Measurements from ENCODE around the gene ARHGEF1. TPM values are rescaled to one million over a fixed set of nuclear protein-coding genes. Genes with fewer than 3 reads are reported as not detected.
A peak's percentile ranks its signal among the peaks of the same experiment; 100 is the strongest.
"Not testable (repeated sequence)": the region's sequence is repeated elsewhere in the genome, so short reads cannot be mapped to it uniquely, and the experiment has no call there.

The ARHGEF1 gene
- total and polyA plus RNA-seq, 2 donors (not counting 1 experiment from before 2014, with no cell fraction given) = 21.6 to 23.9 TPM

- Histone ChIP-seq H3K27ac (ENCODE audit: insufficient read depth, low read length) (no peak overlapping the region), H3K27me3 (ENCODE audit: control insufficient read depth, insufficient read depth, low read length) (peaks cover 58% of the 10 kb centered on the region), H3K4me2 (ENCODE audit: extremely low read depth, insufficient read depth, low read length) (no peak overlapping the region), H4K20me1 (ENCODE audit: control insufficient read depth, extremely low read depth, insufficient read depth, low read length) (no peaks in the 10 kb centered on the region), H2AFZ (ENCODE audit: low read length) (no peak overlapping the region), H3K4me3 (replicated peaks in 1 of 4; ENCODE audit: control extremely low read depth in 1 of 4, insufficient read depth in 1 of 4, low read depth in 3 of 4, low read length in 4 of 4) (no peak overlapping the region), H3K4me1 (ENCODE audit: control insufficient read depth, extremely low read depth, insufficient read depth, low read length) (no peaks in the 10 kb centered on the region), H3K79me2 (ENCODE audit: control insufficient read depth, insufficient read depth, low read length) (no peaks in the 10 kb centered on the region), H3K36me3 (ENCODE audit: control insufficient read depth, insufficient read depth, low read length) (no peaks in the 10 kb centered on the region), H3K9me3 (ENCODE audit: control insufficient read depth, insufficient read depth, low read depth, low read length) (no peaks in the 10 kb centered on the region), H3K9ac (ENCODE audit: insufficient read depth, low read length) (no peak overlapping the region)
- no peak for DNase-seq (ENCODE audit: low read depth in 2 of 2)
- TF ChIP-seq CTCF (conservative IDR thresholded peaks at IDR 0.05 in 1 of 2, IDR thresholded peaks at IDR 0.05 in 1 of 2; ENCODE audit: low read depth in 1 of 2, low read length in 2 of 2) = no peak
- peak; percentile 81 for TF ChIP-seq EZH2 (IDR thresholded peaks at IDR 0.05; ENCODE audit: low read length, missing control alignments)
Measured at GRCh38 chr19:41913538-41914423, 30.8 kb downstream of the ARHGEF1 start.

- not testable (repeated sequence) for H3K27ac ChIP-seq (ENCODE audit: insufficient read depth, low read length); DNase-seq (ENCODE audit: low read depth in 2 of 2); H3K36me3 ChIP-seq (ENCODE audit: control insufficient read depth, insufficient read depth, low read length); H3K9ac ChIP-seq (ENCODE audit: insufficient read depth, low read length); H3K4me1 ChIP-seq (ENCODE audit: control insufficient read depth, extremely low read depth, insufficient read depth, low read length); H3K79me2 ChIP-seq (ENCODE audit: control insufficient read depth, insufficient read depth, low read length); H3K9me3 ChIP-seq (ENCODE audit: control insufficient read depth, insufficient read depth, low read depth, low read length); H2AFZ ChIP-seq (ENCODE audit: low read length); H4K20me1 ChIP-seq (ENCODE audit: control insufficient read depth, extremely low read depth, insufficient read depth, low read length); H3K4me3 ChIP-seq (replicated peaks in 1 of 4; ENCODE audit: control extremely low read depth in 1 of 4, insufficient read depth in 1 of 4, low read depth in 3 of 4, low read length in 4 of 4); H3K4me2 ChIP-seq (ENCODE audit: extremely low read depth, insufficient read depth, low read length)
- peaks cover 58% of the 10 kb centered on the region for H3K27me3 ChIP-seq (ENCODE audit: control insufficient read depth, insufficient read depth, low read length)
- peak; percentile 94 for TF ChIP-seq EZH2 (IDR thresholded peaks at IDR 0.05; ENCODE audit: low read length, missing control alignments)
Measured at GRCh38 chr19:41914424-41914834, 31.4 kb downstream of the ARHGEF1 start.

- Histone ChIP-seq H3K4me1 (ENCODE audit: control insufficient read depth, extremely low read depth, insufficient read depth, low read length) (no peaks in the 10 kb centered on the region), H3K9ac (ENCODE audit: insufficient read depth, low read length) (no peak overlapping the region), H3K36me3 (ENCODE audit: control insufficient read depth, insufficient read depth, low read length) (no peaks in the 10 kb centered on the region), H3K4me3 (replicated peaks in 1 of 4; ENCODE audit: control extremely low read depth in 1 of 4, insufficient read depth in 1 of 4, low read depth in 3 of 4, low read length in 4 of 4) (no peak overlapping the region), H3K27ac (ENCODE audit: insufficient read depth, low read length) (no peak overlapping the region), H4K20me1 (ENCODE audit: control insufficient read depth, extremely low read depth, insufficient read depth, low read length) (no peaks in the 10 kb centered on the region), H3K27me3 (ENCODE audit: control insufficient read depth, insufficient read depth, low read length) (peaks cover 60% of the 10 kb centered on the region), H3K79me2 (ENCODE audit: control insufficient read depth, insufficient read depth, low read length) (no peaks in the 10 kb centered on the region), H3K4me2 (ENCODE audit: extremely low read depth, insufficient read depth, low read length) (no peak overlapping the region), H3K9me3 (ENCODE audit: control insufficient read depth, insufficient read depth, low read depth, low read length) (no peaks in the 10 kb centered on the region), H2AFZ (ENCODE audit: low read length) (no peak overlapping the region)
- DNase-seq (ENCODE audit: low read depth in 2 of 2) = no peak
- TF ChIP-seq EZH2 (IDR thresholded peaks at IDR 0.05; ENCODE audit: low read length, missing control alignments) (peak; percentile 96), CTCF (conservative IDR thresholded peaks at IDR 0.05 in 1 of 2, IDR thresholded peaks at IDR 0.05 in 1 of 2; ENCODE audit: low read depth in 1 of 2, low read length in 2 of 2) (no peak)
Measured at GRCh38 chr19:41915021-41915775, 32.2 kb downstream of the ARHGEF1 start.
